BLaER1 treated with 17β-estradiol and CSF1 and Interleukin-3, amounts not matched to agents 10 nM and 100 nM (cell line): ENCODE data around the gene SNAI1.
"Not testable (repeated sequence)": the region's sequence is repeated elsewhere in the genome, so short reads cannot be mapped to it uniquely, and the experiment has no call there.

Source experiments
- H3K27ac ChIP-seq, 11 experiments: shearing (Covaris generic); formaldehyde crosslinking; 2 replicates each; pipeline ENCODE4 v1.8.1; 2022
- H3K27me3 ChIP-seq, 11 experiments: shearing (Covaris generic); formaldehyde crosslinking; 2 replicates each; pipeline ENCODE4 v1.8.1; 2022
- H3K36me3 ChIP-seq, 11 experiments: shearing (Covaris generic); formaldehyde crosslinking; 2 replicates each; pipeline ENCODE4 v1.8.1; 2022
- H3K4me1 ChIP-seq, 10 experiments: shearing (Covaris generic); formaldehyde crosslinking; 2 replicates each; pipeline ENCODE4 v1.8.1; 2022
- H3K4me2 ChIP-seq, 11 experiments: shearing (Covaris generic); formaldehyde crosslinking; 2 replicates each; pipeline ENCODE4 v1.8.1; 2022
- H3K4me3 ChIP-seq, 10 experiments: shearing (Covaris generic); formaldehyde crosslinking; 2 replicates each; pipeline ENCODE4 v1.8.1; 2022
- H3K9ac ChIP-seq, 11 experiments: shearing (Covaris generic); formaldehyde crosslinking; 2 replicates each; pipeline ENCODE4 v1.8.1; 2022
- H3K9me3 ChIP-seq, 11 experiments: shearing (Covaris generic); formaldehyde crosslinking; replicated peaks in 1 of 11; 2 replicates each; pipeline ENCODE4 v1.8.1; 2022
- H4K20me1 ChIP-seq, 11 experiments: shearing (Covaris generic); formaldehyde crosslinking; 2 replicates each; pipeline ENCODE4 v1.8.1; 2022
- Cebpa-rat ChIP-seq, 11 experiments: shearing (Covaris generic); IDR thresholded peaks; 2 replicates each; pipeline ENCODE4 v1.8.1; 2022

SNAI1 gene

GRCh38 chr20:49970498-49970897, 12.3 kb upstream of the SNAI1 start:
- Histone ChIP-seq H3K4me2 (no peak overlapping the region), H3K36me3 (peaks cover 0 to 3% (median 0%) of the 10 kb centered on the region in 11 experiments; a peak in 1 of 22 replicates), H3K9me3 (no peaks in the 10 kb centered on the region), H3K27ac (no peak overlapping the region), H3K27me3 (no peaks in the 10 kb centered on the region), H4K20me1 (no peaks in the 10 kb centered on the region; a peak in 1 of 22 replicates), H3K4me1 (peaks cover 0 to 10% (median 0%) of the 10 kb centered on the region in 10 experiments; a peak in 3 of 20 replicates), H3K9ac (no peak overlapping the region), H3K4me3 (no peak overlapping the region)
- TF ChIP-seq Cebpa-rat (IDR thresholded peaks at IDR 0.05), result no peak

- no peak overlapping the region for H3K27ac ChIP-seq
- H3K36me3 ChIP-seq, result no peaks in the 10 kb centered on the region
- no peaks in the 10 kb centered on the region for H3K9me3 ChIP-seq
- no peak overlapping the region for H3K4me3 ChIP-seq
- no peaks in the 10 kb centered on the region; a peak in 1 of 22 replicates for H4K20me1 ChIP-seq
- H3K27me3 ChIP-seq, result no peaks in the 10 kb centered on the region
- no peak overlapping the region for H3K9ac ChIP-seq
- H3K4me2 ChIP-seq, result no peak overlapping the region
- H3K4me1 ChIP-seq, result peaks cover 0 to 5% (median 5%) of the 10 kb centered on the region in 10 experiments; a peak in 13 of 20 replicates
- TF ChIP-seq Cebpa-rat (IDR thresholded peaks at IDR 0.05), result no peak
Observed at GRCh38 chr20:49973981-49974380, 8.8 kb upstream of the SNAI1 start.

GRCh38 chr20:49976542-49976941, 6.2 kb upstream of the SNAI1 start:
- Histone ChIP-seq H3K27ac (no peak overlapping the region), H3K4me2 (no peak overlapping the region), H4K20me1 (no peaks in the 10 kb centered on the region), H3K9ac (no peak overlapping the region), H3K9me3 (no peaks in the 10 kb centered on the region), H3K36me3 (no peaks in the 10 kb centered on the region), H3K4me1 (peaks cover 0 to 30% (median 29%) of the 10 kb centered on the region in 10 experiments; a peak in 18 of 20 replicates), H3K4me3 (no peak overlapping the region), H3K27me3 (no peaks in the 10 kb centered on the region)
- TF ChIP-seq Cebpa-rat (IDR thresholded peaks at IDR 0.05), result no peak

- not testable (repeated sequence) for H4K20me1 ChIP-seq, H3K4me3 ChIP-seq, H3K9me3 ChIP-seq, H3K27ac ChIP-seq, H3K4me2 ChIP-seq, H3K36me3 ChIP-seq, H3K27me3 ChIP-seq, H3K9ac ChIP-seq
- peaks cover 9 to 40% (median 39%) of the 10 kb centered on the region in 10 experiments; a peak in 19 of 20 replicates for H3K4me1 ChIP-seq
Observed at GRCh38 chr20:49977740-49978139, 5.0 kb upstream of the SNAI1 start.

GRCh38 chr20:49978685-49979029, 4.1 kb upstream of the SNAI1 start:
- Histone ChIP-seq H3K27ac (peak overlapping the region in 2 of 11 experiments; percentile 54 to 67; a peak in 2 of 22 replicates), H3K27me3 (no peaks in the 10 kb centered on the region), H3K4me1 (peaks cover 17 to 45% (median 41%) of the 10 kb centered on the region in 10 experiments), H3K4me3 (no peak overlapping the region; a peak in 1 of 20 replicates), H3K9me3 (no peaks in the 10 kb centered on the region), H4K20me1 (peaks cover 0 to 8% (median 8%) of the 10 kb centered on the region in 11 experiments; a peak in 18 of 22 replicates), H3K4me2 (peak overlapping the region; percentile 71 to 93 (median 84); a peak in 21 of 22 replicates), H3K36me3 (peaks cover 0 to 4% (median 2%) of the 10 kb centered on the region in 11 experiments; a peak in 16 of 22 replicates), H3K9ac (peak overlapping the region in 8 of 11 experiments; percentile 45 to 77 (median 70); a peak in 12 of 22 replicates)
- TF ChIP-seq Cebpa-rat (IDR thresholded peaks at IDR 0.05), result no peak

GRCh38 chr20:49979030-49979832, 3.5 kb upstream of the SNAI1 start:
- peak overlapping the region in 7 of 10 experiments; percentile 17 to 61 (median 42); a peak in 10 of 20 replicates for H3K4me3 ChIP-seq
- peak overlapping the region; percentile 45 to 77 (median 61); a peak in 20 of 22 replicates for H3K9ac ChIP-seq
- H3K4me2 ChIP-seq, result peak overlapping the region; percentile 71 to 93 (median 84)
- H3K4me1 ChIP-seq, result peaks cover 23 to 50% (median 47%) of the 10 kb centered on the region in 10 experiments
- TF ChIP-seq Cebpa-rat (IDR thresholded peaks at IDR 0.05), result no peak
- no peaks in the 10 kb centered on the region for H3K9me3 ChIP-seq
- H3K36me3 ChIP-seq, result peaks cover 0 to 10% (median 8%) of the 10 kb centered on the region in 11 experiments; a peak in 18 of 22 replicates
- H3K27ac ChIP-seq, result peak overlapping the region in 8 of 11 experiments; percentile 40 to 70 (median 56); a peak in 15 of 22 replicates
- no peaks in the 10 kb centered on the region for H3K27me3 ChIP-seq
- peaks cover 0 to 14% (median 13%) of the 10 kb centered on the region in 11 experiments; a peak in 18 of 22 replicates for H4K20me1 ChIP-seq

GRCh38 chr20:49980140-49981008, 2.4 kb upstream of the SNAI1 start:
- Histone ChIP-seq H3K4me2 (peak overlapping the region; percentile 80 to 93 (median 86); a peak in 21 of 22 replicates), H3K9ac (peak overlapping the region in 5 of 11 experiments; percentile 45 to 82 (median 77); a peak in 5 of 22 replicates), H3K27me3 (no peaks in the 10 kb centered on the region), H3K36me3 (peaks cover 0 to 21% (median 19%) of the 10 kb centered on the region in 11 experiments; a peak in 18 of 22 replicates), H3K4me1 (peaks cover 34 to 62% (median 58%) of the 10 kb centered on the region in 10 experiments), H3K4me3 (no peak overlapping the region), H4K20me1 (peaks cover 0 to 25% (median 25%) of the 10 kb centered on the region in 11 experiments; a peak in 18 of 22 replicates), H3K9me3 (no peaks in the 10 kb centered on the region), H3K27ac (peak overlapping the region in 6 of 11 experiments; percentile 54 to 86 (median 68); a peak in 6 of 22 replicates)
- TF ChIP-seq Cebpa-rat (IDR thresholded peaks at IDR 0.05), result no peak

- Histone ChIP-seq H4K20me1 (peaks cover 0 to 36% (median 36%) of the 10 kb centered on the region in 11 experiments; a peak in 18 of 22 replicates), H3K4me3 (peak overlapping the region in 8 of 10 experiments; percentile 55 to 98 (median 94); a peak in 12 of 20 replicates), H3K4me1 (peaks cover 45 to 72% (median 69%) of the 10 kb centered on the region in 10 experiments), H3K9ac (peak overlapping the region in 9 of 11 experiments; percentile 67 to 94 (median 80); a peak in 19 of 22 replicates), H3K9me3 (no peaks in the 10 kb centered on the region), H3K27me3 (no peaks in the 10 kb centered on the region), H3K27ac (peak overlapping the region in 10 of 11 experiments; percentile 67 to 92 (median 86); a peak in 20 of 22 replicates), H3K4me2 (peak overlapping the region; percentile 80 to 99 (median 87)), H3K36me3 (peaks cover 0 to 32% (median 30%) of the 10 kb centered on the region in 11 experiments; a peak in 18 of 22 replicates)
- no peak for TF ChIP-seq Cebpa-rat (IDR thresholded peaks at IDR 0.05)
Observed at GRCh38 chr20:49981218-49982071, 1.3 kb upstream of the SNAI1 start.
